ENCODE results near the gene SRSF5.

Gene SRSF5

DNA sequence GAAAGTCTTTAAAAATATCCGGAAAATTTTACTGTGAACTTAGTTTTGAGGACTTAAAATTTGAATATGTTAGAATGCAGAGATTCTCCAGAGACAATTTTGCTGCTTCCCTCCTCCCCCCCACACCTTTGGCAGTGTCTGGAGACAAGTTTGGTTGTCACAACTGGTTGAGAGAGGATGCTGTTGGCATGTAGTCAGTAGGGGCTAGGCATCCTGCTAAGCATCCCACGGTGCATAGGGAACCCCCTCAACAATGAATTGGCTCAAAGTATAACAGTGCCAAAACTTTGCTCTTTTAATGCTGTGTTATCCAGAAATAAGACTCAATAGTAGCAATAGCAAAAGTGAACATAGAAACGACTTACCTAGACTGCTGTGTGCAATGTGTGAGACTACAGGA lies 3.6 kb downstream of the SRSF5 start:
- no peak for FAIRE-seq
- no peak for DNase-seq (ENCODE audit: low spot score)

DNA sequence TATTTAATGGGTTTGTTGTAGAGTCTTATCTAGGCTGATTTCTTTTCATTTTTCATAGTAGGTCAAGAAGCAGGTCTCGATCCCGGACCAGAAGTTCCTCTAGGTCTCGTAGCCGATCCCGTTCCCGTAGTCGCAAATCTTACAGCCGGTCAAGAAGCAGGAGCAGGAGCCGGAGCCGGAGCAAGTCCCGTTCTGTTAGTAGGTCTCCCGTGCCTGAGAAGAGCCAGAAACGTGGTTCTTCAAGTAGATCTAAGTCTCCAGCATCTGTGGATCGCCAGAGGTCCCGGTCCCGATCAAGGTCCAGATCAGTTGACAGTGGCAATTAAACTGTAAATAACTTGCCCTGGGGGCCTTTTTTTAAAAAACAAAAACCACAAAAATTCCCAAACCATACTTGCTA lies 4.2 kb downstream of the SRSF5 start:
- FAIRE-seq = no peak

DNA sequence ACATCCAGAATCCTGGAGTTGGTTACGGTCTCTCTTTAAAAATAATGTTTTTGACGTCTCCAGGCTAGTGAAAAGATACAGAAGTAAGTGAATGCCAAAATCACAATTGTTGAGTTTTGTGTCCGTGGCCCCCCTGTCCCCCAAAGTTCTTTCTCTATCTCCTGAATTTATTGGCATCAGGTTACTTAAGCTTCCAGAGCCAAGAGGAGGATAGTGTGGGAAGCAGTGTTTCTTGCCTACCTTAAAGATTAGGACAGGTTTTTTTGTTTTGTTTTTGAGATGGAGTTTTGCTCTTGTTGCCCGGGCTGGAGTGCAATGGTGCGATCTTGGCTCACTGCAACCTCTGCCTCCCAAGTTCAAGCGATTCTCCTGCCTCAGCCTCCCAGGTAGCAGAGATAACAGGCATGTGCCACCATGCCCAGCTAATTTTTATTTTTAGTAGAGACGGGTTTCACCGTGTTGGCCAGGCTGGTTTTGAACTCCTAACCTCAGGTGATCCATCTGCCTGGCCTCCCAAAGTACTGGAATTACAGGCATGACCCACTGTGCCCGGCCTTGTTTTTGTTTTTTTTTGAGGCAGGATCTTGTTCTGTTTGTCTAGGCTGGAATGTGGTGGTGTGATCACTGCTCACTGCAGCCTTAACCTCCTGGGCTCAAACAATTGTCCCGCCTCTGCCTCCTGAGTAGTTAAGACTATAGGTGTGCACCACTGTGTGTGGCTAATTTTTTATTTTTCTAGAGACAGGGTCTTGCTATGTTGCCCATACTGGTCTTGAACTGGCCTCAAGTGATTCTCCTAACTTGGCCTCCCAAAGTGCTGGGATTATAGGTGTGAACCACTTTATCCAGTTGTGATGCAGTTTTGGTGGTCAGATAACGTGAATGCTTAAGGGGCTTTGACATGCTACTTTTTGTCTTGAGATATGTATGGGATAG lies 5.4 kb downstream of the SRSF5 start:
- FAIRE-seq = no peak

More for the DNA sequence above, 4.2 kb downstream of the SRSF5 start:
- no peak for DNase-seq (ENCODE audit: low spot score)

DNA sequence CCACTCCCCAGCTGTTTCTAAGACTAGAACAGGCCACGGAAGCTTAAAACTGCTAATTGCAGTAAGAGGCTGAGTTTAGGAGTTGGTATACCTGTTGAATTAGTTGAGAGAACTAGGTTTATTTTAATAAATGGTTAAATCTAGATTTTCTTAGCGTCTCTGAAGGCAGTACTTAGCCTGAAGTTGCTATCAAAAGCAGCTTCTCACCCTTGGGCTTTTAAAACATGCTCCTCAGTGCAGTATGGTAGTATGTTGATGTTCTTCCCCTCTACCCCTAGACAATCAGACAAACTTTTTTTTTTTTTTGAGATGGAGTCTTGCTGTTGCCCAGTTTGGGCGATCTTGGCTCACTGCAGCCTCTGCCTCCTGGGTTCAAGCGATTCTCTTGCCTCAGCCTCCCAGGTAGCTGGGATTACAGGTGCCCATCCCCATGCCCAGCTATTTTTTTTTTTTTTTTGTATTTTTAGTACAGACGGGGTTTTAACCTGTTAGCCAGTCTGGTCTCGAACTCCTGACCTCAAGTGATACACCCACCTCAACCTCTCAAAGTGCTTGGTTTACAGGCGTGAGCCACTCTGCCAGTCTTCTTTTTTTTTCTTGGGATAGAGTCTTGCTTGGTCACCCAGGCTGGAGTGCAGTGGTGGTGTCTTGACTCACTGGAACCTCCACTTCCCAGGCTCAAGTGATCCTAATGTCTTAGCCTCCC lies 6.8 kb downstream of the SRSF5 start:
- no peak for FAIRE-seq
- DNase-seq (ENCODE audit: low spot score) = no peak

More for the DNA sequence above, 5.4 kb downstream of the SRSF5 start:
- DNase-seq (ENCODE audit: low spot score) = no peak

DNA sequence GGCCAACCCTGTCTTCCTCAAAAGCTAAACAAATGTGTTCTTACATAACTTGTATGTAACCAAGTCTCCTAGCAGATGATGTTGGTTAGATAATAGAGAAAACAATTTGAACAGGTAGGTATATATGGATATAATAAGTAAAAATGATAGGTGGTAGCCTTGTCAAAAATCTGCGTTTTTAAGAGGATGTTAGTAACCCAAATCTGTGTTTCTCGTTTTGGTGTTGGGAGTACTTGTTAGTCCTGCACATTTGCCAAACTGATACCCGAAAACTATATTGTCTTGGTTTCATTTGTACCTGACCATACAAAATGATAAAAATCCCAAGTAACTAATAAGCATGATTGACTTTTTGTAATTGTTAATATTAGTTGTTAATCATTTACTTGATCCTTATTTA lies 8.1 kb downstream of the SRSF5 start:
- DNase-seq (ENCODE audit: low spot score) (no peak), FAIRE-seq (no peak)

DNA sequence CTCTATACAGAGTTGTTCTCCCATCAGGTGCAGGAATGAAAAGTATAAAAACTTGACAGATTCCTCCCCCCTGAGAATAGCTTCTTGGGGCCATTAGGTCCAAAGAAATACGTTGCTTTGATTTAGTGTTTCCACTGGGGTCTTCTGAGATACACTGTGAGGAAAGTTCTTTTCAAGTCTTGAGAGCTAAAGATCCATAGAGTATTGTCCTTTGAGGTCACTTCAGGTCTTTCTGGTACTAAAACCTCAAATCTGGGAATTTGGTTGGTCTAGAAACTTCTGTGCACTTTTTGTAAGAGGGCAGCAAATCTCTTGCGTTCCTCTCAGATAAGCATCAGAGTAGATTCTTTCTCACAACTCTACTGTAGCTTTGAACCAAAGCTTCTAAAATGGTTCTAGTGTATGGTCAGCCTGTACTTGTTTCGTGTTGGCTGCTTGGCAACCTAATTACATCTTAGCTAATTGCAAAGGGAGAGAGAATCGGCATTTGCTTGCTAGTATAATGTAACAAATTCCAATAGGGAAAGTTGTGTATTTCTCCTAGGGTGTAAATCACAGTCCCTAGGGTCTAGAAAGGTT lies 10.0 kb downstream of the SRSF5 start:
- peak; percentile 58 for FAIRE-seq
- no peak for DNase-seq (ENCODE audit: low spot score)

DNA sequence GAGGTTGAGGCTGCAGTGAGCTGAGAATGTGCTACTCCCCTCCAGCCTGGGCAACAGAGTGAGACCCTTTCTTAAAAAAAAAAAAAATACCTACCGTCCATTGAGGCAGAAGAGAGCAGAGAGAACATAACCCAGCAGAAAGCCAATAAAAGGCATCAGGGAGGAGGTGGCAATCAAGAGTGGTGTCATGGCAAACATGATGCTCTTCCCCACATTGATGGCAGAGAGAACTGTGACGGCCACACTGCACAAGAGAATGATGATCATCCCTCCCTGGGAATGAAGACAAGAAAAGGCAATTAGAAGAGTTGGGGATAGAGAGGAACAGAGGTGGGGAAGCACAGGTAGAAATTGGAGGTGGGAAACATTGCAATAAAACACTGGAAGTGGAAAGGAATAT lies 12.1 kb downstream of the SRSF5 start:
- FAIRE-seq (peak; percentile 58), DNase-seq (ENCODE audit: low spot score) (no peak)

DNA sequence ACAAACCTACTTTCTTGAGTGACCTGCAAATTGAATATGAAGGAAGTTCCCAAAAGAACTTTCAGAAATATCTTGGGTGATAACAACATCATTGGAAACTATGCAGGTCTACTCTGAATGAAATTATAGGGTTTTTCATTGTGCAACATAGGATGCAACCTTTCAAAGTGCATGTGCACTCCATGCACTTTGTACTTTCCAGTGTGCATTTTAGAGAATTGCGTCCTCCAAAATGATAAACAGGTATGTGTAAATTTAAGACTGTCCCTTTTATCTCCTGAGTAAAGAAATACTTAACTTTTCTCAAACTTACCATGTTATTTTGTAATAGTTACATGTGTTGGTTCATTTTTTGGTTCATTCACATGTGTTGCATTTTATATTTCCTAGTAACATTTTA lies 13.2 kb downstream of the SRSF5 start:
- FAIRE-seq = no peak
- no peak for DNase-seq (ENCODE audit: low spot score)

DNA sequence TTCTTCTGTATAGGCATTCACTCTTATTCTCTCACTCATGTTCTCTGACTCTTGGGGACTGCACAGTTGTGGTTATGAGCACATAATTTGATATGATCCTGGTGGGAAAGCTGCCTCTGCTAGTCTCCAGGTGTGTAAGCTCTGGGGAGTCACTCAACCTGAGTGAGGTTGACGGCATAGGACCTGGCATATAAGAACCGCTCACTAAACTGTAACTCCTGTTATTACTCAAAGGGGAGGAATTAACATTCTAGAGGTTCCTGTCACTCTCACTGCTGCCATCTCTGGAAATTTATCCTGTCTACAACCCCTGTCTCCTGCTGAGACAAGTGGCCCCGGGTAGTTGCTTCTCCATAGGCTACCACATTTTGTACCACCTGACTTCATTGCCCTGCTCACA lies 14.0 kb downstream of the SRSF5 start:
- FAIRE-seq = no peak
- DNase-seq (ENCODE audit: low spot score) = no peak

DNA sequence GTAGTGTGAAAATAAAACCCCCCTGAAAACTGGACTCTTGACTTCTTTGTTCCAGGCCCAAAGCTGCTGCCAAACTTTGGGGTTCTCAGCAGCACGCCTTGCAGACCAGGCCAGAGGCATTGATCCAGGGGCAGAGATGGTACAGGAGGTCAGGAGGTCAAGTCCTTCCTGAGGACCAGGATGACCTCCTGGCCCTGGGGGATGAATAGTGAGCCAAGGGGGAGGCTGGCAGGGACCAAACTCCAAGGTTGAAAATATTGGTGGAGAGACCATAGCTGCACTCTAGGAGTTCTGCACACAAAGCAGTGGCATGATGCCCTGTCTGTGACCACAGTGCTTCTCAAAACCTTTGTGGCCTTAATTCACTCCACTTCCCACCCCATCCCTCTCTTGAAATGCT lies 18.0 kb downstream of the SRSF5 start:
- FAIRE-seq (no peak), DNase-seq (ENCODE audit: low spot score) (no peak)

DNA sequence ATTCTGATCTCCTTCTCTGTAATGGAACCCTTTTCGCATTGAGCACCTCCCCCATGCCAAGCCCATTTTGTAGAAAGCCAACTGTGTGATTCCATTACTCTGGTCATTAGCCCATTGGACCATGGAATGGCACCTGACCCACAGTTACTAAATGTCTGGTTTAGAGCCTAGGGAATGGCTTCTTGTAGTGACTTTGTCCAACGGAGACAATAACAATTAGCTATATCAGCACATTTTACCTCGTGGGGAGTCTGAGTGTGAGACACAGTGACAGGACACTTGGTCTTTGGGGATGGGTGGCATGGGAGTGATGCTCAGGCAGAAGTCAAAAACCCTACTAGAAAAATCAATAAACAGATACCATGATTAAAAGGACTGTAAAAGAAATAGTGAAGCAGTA lies 19.7 kb downstream of the SRSF5 start:
- DNase-seq (ENCODE audit: low spot score) (no peak), FAIRE-seq (no peak)

DNA sequence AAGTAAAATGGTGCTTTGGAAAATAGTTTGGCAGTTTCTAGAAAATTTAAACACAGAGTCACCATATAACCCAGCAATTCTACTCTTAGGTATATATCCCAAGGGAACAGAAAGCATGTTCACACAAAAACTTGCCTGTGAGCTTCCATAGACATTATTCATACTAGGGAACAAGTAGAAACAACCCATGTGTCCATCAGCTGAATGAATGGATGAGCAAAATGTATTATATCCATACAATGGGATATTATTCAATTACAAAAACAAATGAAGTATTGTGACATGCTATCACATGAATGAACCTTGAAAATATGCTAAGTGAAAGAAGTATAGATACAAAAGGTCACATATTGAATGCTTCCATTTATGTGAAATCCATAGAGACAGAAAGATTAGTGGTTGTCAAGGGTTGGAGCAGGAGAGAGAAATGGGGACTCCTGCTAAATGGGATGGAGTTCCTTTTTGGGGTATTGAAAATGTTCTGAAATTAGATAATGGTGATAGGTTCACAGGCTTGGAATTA lies 22.2 kb downstream of the SRSF5 start:
- DNase-seq (ENCODE audit: low spot score) (no peak), FAIRE-seq (no peak)

DNA sequence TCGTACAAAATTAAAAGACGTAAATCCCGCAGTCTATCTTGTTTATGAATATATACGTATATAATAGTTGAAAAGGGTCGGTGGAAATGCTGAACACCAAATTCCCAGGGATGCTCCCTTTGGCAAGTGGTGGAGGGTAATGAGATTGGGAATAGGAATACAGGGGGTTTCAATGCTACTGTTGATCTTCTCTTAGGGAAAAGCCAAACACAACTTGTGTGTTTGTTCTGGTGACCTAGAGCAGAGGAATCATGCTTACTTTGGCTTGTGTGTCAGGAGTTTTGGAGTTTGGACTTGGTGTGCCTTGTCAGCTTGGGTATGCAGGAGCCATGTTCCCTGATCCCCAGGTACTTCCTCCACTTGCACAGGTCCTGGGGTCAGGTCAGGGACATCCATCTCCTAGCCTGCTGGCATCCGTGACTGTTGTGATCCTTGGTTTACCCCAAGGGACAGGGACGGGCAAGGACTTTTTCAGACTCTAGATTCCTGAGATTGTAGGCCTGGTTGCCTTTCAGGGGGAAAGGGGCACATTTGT lies 26.0 kb downstream of the SRSF5 start:
- DNase-seq (ENCODE audit: low spot score) = no peak
- FAIRE-seq = peak; percentile 71

DNA sequence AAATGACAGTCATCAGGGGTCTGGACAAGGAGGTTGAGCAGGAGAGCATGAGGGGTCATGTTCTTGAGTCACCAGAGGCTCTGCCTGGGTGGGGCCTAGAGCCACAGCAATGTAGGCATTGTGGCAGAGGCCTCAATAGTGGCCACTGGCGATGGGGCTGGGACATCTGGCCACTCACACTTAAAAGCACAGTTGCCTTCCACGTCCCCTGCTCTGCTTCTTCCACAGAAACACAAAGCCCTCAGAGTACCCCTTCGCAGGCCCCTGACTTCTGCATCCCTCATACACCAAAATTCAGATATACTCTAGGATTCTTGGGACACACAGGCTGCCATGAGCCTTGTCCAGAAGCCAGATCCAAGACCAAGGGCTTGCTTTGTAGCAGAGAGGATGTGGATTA lies 27.8 kb downstream of the SRSF5 start:
- DNase-seq (ENCODE audit: low spot score) (no peak), FAIRE-seq (peak; percentile 35)

DNA sequence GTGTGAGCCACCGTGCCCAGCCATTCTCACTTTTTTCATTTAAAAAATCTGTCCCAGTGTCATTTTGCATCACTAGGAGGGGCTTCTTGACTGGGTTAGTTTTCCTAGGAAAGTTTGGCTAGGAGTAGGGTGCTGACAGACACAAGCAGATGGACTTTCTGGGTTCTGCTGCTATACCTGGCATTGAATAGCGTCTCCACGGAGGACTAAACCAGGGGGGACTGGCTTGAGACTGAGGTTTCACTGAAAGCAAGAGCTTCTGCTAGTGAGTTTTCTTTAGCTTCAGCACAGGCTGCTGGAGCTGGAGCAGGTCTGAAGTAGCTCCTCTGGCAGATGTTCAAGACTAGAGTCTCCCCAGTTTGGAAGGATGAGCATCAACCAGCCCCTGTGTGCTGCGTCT lies 28.7 kb downstream of the SRSF5 start:
- FAIRE-seq (no peak), DNase-seq (ENCODE audit: low spot score) (no peak)

DNA sequence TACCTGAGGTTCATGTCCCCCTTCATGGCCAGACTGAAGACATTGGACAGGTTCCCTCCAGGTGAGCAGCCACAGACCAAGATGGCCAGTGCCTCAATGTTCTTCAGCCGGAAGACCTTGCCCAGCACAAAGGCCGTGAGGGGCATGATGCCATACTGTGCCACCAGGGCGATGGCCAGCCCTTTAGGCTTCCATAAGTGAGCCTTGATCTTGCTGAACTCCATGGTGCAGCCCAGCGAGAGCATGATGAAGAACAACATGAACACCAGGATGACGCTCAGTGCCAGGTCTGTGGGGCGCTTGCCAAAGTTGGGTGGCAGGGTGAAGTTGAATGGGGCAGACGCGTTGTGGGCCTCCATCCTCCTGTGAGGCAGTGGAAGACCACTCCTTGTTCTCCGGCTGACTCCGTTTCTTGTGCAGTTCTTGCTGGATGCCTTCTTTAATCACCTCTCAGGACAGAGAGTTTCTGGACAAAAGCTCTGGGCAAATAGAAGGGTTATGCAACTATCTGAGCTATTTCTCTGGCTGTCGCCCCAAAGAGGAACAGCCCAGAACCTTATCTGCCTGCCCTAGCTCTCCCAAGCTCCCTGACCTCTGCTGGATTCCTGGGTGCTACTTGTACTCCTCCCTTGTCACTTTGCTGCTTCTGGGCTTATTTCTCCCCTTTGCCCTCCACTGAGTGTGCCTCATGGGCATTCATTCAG lies 30.0 kb downstream of the SRSF5 start, which contains the start of gene SLC10A1:
SLC10A1 (minus strand) TSS at position 445 of the 704 bp plus-strand sequence; CDS start at position 359, 86 bp downstream.
- peak; percentile 85 for FAIRE-seq
- DNase-seq (ENCODE audit: low spot score) = no peak

DNA sequence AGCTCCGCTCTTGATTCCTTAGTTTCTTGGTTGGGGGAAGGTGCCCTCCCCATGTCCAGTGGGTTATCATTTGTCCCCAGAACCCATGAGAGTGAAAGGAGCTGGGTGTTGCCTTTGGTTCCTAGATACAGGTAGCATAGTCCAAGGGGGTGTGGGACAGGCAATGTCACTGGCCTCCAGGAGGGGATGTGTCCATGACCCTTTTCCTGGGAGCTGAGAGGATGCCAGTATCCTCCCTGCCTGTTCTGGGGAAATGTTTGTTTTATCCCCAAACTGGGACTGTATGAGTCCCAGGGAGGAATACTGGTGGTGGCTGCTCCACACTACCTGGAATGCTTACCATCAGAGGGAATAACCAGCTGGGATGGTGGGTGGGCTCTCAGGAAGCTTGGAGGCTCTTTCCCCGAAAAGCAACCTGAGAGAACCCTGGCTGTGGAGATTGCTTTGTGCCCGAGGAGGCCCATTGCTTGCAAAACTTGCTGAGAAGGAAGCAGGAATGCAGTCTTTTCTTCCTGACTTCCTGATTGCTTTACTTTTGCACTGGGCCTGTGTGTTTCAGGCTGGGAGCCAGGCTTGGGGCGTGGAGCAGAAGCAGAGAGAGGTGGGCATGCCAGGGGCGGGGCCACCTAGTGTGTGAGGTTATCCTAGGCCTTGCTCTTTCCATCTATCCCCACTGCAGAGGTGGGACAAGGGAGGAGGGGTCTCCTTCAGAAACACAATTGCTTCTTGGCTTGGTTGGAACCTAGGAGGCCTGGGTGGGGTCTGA lies 30.8 kb downstream of the SRSF5 start:
- no peak for FAIRE-seq
- no peak for DNase-seq (ENCODE audit: low spot score)

DNA sequence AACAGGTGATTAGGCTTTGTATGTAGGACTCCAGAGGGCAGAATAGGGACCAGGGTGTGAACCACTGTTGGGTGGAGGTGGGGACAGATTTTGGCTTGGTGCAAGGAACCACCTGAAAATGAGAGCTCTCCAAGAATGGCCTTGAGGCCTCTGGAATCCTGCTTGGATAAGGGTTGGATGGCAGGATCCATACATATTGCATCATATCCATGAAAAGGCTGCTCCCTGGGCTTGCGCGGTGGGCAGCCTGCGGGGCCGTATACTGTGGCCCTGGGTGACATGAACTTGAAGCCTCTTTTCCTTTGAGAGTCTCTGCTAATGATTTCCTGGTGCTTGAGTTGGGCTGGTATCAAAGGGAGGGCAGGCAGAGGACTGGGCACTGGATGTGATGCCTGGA lies 31.4 kb downstream of the SRSF5 start:
- no peak for DNase-seq (ENCODE audit: low spot score)
- no peak for FAIRE-seq

DNA sequence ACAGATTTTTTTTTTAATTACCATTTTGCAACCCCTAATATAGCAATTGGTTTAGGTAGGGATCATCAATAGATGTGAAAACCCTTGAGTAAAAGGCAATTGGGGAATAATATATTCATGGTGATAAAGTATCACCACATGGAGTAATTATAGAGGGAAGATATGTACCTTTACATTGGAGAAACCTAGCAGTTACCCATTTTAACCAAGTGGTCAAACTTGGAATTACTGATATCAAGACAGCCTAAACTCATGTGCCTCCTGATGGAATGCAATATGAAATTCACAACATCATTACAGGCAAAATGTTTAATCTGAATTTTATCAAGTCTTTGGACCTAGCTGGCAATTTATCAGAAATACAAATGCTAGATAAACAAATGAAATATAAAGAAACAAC lies 36.8 kb downstream of the SRSF5 start:
- FAIRE-seq (no peak), DNase-seq (ENCODE audit: low spot score) (no peak)

DNA sequence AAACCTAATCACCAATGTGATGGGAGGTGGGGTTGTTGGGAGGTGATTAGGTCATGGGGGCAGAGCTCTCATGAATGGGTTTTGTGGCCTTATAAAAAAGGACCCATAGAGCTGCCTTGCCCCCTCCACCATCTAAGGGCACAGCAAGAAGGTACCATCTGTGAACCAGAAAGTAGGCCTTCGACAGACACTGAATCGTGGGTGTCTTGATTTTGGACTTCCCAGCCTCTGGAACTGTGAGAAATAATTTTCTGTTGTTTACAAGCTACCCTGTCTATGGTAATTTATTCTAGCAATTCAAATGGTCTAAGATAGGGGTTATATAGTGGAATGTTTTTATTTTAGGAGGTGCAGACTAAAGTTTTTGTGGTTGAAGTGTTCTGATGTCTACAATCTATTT lies 38.0 kb downstream of the SRSF5 start:
- no peak for DNase-seq (ENCODE audit: low spot score)

More for the DNA sequence above, 38.0 kb downstream of the SRSF5 start:
- FAIRE-seq = no peak

Data from urothelium cell line (cell line).